Measurements from ENCODE around the gene HAPLN1.

The HAPLN1 gene

DNA sequence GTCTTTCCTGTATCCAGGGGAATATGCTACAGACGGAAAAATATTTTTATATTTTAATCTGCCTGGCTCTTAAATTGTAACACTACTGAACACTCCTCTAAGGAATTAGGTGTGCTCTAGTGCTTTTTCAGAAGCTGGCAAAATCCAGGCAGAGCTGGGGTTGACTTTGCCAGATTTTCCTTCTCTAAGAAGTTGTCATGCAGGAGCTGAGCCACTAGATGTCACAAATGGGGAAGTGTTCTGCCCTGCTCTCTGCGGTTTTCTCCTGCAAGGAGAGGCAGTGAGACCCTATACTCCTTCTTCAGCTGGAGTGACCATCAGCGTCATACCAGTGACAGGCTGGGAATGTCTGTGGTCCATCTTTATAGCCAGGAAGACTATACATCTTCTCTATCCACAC, 112.5 kb downstream of the HAPLN1 start:
- TF ChIP-seq, protein P1, sequence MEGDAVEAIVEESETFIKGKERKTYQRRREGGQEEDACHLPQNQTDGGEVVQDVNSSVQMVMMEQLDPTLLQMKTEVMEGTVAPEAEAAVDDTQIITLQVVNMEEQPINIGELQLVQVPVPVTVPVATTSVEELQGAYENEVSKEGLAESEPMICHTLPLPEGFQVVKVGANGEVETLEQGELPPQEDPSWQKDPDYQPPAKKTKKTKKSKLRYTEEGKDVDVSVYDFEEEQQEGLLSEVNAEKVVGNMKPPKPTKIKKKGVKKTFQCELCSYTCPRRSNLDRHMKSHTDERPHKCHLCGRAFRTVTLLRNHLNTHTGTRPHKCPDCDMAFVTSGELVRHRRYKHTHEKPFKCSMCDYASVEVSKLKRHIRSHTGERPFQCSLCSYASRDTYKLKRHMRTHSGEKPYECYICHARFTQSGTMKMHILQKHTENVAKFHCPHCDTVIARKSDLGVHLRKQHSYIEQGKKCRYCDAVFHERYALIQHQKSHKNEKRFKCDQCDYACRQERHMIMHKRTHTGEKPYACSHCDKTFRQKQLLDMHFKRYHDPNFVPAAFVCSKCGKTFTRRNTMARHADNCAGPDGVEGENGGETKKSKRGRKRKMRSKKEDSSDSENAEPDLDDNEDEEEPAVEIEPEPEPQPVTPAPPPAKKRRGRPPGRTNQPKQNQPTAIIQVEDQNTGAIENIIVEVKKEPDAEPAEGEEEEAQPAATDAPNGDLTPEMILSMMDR (IDR thresholded peaks at IDR 0.05; ENCODE audit: low read depth, low read length), result peak; percentile 67
- no peak for DNase-seq (ENCODE audit: extremely low read depth, low read depth)

- no peak for DNase-seq (ENCODE audit: extremely low read depth, low read depth)
- TF ChIP-seq, protein P1 (IDR thresholded peaks at IDR 0.05; ENCODE audit: low read depth, low read length), result no peak; the same call in 1 of the 2 replicates
Measured at GRCh38 chr5:83595217-83595616, 125.4 kb downstream of the HAPLN1 start.

GRCh38 chr5:83590966-83591365, 129.7 kb downstream of the HAPLN1 start:
- TF ChIP-seq, protein P1 (IDR thresholded peaks at IDR 0.05; ENCODE audit: low read depth, low read length), result no peak
- DNase-seq (ENCODE audit: extremely low read depth, low read depth), result no peak

- TF ChIP-seq, protein P1 (IDR thresholded peaks at IDR 0.05; ENCODE audit: low read depth, low read length), result no peak
- no peak for DNase-seq (ENCODE audit: extremely low read depth, low read depth)
Measured at GRCh38 chr5:83589786-83590185, 130.9 kb downstream of the HAPLN1 start.
